Measurements from ENCODE around the gene ZCCHC3.

DNA sequence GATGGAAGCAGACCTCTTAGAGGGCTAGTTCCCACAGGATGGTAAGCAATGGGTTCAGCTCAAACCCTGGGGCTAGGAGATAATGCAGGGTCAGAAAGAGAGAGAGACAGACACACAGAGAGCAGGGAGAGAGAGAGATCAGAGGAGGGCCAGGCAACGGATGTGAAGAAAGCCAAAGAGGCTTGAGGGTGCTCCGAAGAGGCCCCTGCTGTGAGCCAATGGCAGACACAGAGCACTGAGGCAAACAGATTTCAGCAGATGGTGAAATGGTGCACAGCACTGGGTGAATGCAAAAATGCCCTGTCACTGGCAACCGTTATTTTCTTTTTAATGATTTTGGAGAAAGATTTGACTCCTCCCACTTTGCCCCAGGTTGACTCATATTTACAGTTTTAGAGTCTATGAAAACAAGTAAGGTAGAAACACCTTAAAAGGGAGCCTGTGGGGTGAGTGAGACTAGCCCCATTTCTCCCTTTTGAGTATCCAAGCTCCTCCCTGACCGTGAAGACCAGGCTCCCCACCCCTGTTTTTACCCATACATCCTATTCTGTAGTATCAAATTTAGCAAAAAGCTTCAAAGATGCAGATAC is 39.0 kb upstream of the ZCCHC3 start:
- TF ChIP-seq CTCF (IDR thresholded peaks at IDR 0.05; ENCODE audit: low read depth, low read length, poor library complexity, severe bottlenecking) = no peak
- no peak for TF ChIP-seq EZH2phosphoT487 (IDR thresholded peaks at IDR 0.05; ENCODE audit: borderline replicate concordance, low read length)
